GM19023 (cell line): ENCODE data around the gene CAT.

ENCODE experiments used
- ATAC-seq: cut with Tn5 transposase; IDR thresholded peaks from one replicate; pipeline ENCODE4 v1.9.1; 2021; ENCODE audit warnings: mild to moderate bottlenecking, moderate library complexity; ENCODE audit not compliant: unreplicated experiment

The CAT gene

DNA sequence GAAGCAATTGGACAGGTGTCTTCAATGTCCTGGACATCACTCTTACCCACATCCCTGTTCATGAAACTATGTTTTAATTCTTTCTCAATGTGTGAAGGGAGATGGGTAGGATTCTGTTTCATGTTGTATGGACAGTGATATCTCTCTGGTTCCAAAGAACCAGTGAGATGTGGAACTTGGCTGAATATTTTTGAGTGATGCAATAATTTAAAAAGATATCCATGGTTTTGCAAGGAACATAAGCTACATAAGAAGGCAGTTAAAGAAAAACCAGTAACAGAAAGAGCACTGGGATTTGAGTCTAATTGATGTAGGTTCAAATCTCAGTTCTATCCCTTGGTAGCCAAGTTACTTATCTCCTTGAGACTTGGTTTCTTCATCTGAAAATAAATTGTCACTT lies 82.5 kb downstream of the CAT start:
- ATAC-seq = no peak
